CD4-positive, alpha-beta T cell treated with Interleukin-17A for 4 hours (primary cell): ENCODE data around the gene TVP23C.
"Not testable (repeated sequence)": the region's sequence is repeated elsewhere in the genome, so short reads cannot be mapped to it uniquely, and the experiment has no call there.

Experiments used
- DNase-seq: peaks from one replicate; pipeline ENCODE4 v3.0.0-alpha.2; 2020; ENCODE audit warnings: mixed read lengths

Gene TVP23C

GRCh38 chr17:15526292-15527218 lies 36.7 kb downstream of the TVP23C start:
- not testable (repeated sequence) for DNase-seq

GRCh38 chr17:15524990-15525985 lies 38.0 kb downstream of the TVP23C start:
- DNase-seq: not testable (repeated sequence)

- DNase-seq: no peak
Observed at GRCh38 chr17:15516150-15516549, 47.1 kb downstream of the TVP23C start.

- no peak for DNase-seq
Observed at GRCh38 chr17:15514469-15514868, 48.8 kb downstream of the TVP23C start.

- no peak for DNase-seq
Observed at GRCh38 chr17:15513856-15514459, 49.3 kb downstream of the TVP23C start.

- no peak for DNase-seq
Observed at GRCh38 chr17:15513058-15513791, 50.1 kb downstream of the TVP23C start.

- no peak for DNase-seq
Observed at GRCh38 chr17:15512071-15512709, 51.1 kb downstream of the TVP23C start.

- no peak for DNase-seq
Observed at GRCh38 chr17:15511142-15511541, 52.1 kb downstream of the TVP23C start.

GRCh38 chr17:15510361-15510760 lies 52.9 kb downstream of the TVP23C start:
- no peak for DNase-seq

GRCh38 chr17:15509095-15509494 lies 54.2 kb downstream of the TVP23C start:
- no peak for DNase-seq

- no peak for DNase-seq
Observed at GRCh38 chr17:15508466-15508865, 54.8 kb downstream of the TVP23C start.

- DNase-seq: no peak
Observed at GRCh38 chr17:15507896-15508295, 55.4 kb downstream of the TVP23C start.

GRCh38 chr17:15507001-15507400 lies 56.3 kb downstream of the TVP23C start:
- no peak for DNase-seq

GRCh38 chr17:15505708-15506107 lies 57.6 kb downstream of the TVP23C start:
- not testable (repeated sequence) for DNase-seq

- no peak for DNase-seq
Observed at GRCh38 chr17:15503731-15504130, 59.6 kb downstream of the TVP23C start.

- peak; percentile 66 for DNase-seq
Observed at GRCh38 chr17:15502369-15503112, 60.7 kb downstream of the TVP23C start.

GRCh38 chr17:15501793-15502192 lies 61.5 kb downstream of the TVP23C start:
- DNase-seq: no peak

- DNase-seq: no peak
Observed at GRCh38 chr17:15501282-15501681, 62.0 kb downstream of the TVP23C start.

GRCh38 chr17:15498107-15498506 lies 65.2 kb downstream of the TVP23C start:
- DNase-seq: no peak

- DNase-seq: no peak
Observed at GRCh38 chr17:15496735-15497670, 66.3 kb downstream of the TVP23C start.
